Neural cell (in vitro differentiated cells): ENCODE data around the gene GRIA1. TPM values are rescaled to one million over a fixed set of nuclear protein-coding genes. Genes with fewer than 3 reads are reported as not detected.

ENCODE experiments used
- H2AFZ ChIP-seq: fragments of 200-600, 300-800 bp; sonication (generic), shearing (Covaris generic); 2 replicates; pipeline ENCODE4 v1.6.0; 2014; ENCODE audit warnings: low read depth, mild to moderate bottlenecking, antibody characterized with exemption, low read length, moderate library complexity
- H3F3A ChIP-seq: fragments of 200-600 bp; shearing (Covaris generic); 2 replicates; pipeline ENCODE4 v1.6.1; 2016; ENCODE audit warnings: mild to moderate bottlenecking, moderate library complexity, mixed read lengths, antibody characterized with exemption, low read length; ENCODE audit not compliant: insufficient read depth, poor library complexity, severe bottlenecking
- H3K27ac ChIP-seq: fragments of 200-600, 300-800 bp; sonication (generic), shearing (Covaris generic); 2 replicates; pipeline ENCODE4 v1.5.1; 2014; ENCODE audit warnings: mild to moderate bottlenecking, low read length, moderate library complexity
- H3K27me3 ChIP-seq: fragments of 300-800, 200-600 bp; sonication (generic), shearing (Covaris generic); 2 replicates; pipeline ENCODE4 v1.6.0; 2014; ENCODE audit warnings: mild to moderate bottlenecking, low read depth, low read length, moderate library complexity; ENCODE audit not compliant: insufficient read depth
- H3K36me3 ChIP-seq: fragments of 300-800, 200-600 bp; sonication (generic), shearing (Covaris generic); 2 replicates; pipeline ENCODE4 v1.5.1; 2014; ENCODE audit warnings: mild to moderate bottlenecking, antibody characterized with exemption, low read length, moderate library complexity; ENCODE audit not compliant: insufficient read depth
- H3K4me2 ChIP-seq: fragments of 300-800, 200-600 bp; sonication (generic), shearing (Covaris generic); 2 replicates; pipeline ENCODE4 v1.6.0; 2014; ENCODE audit warnings: mild to moderate bottlenecking, low read length
- H3K4me3 ChIP-seq: fragments of 300-800, 200-600 bp; sonication (generic), shearing (Covaris generic); 2 replicates; pipeline ENCODE4 v1.5.1; 2014; ENCODE audit warnings: mild to moderate bottlenecking, low read length, moderate library complexity
- H3K79me2 ChIP-seq: fragments of 200-600 bp; shearing (Covaris generic); replicated peaks from 2 replicates; pipeline ENCODE4 v1.6.0; 2014; ENCODE audit warnings: mild to moderate bottlenecking, low read length, moderate library complexity; ENCODE audit not compliant: insufficient read depth
- H3K9ac ChIP-seq: fragments of 300-800, 200-600 bp; sonication (generic), shearing (Covaris generic); 2 replicates; pipeline ENCODE4 v1.6.1; 2016; ENCODE audit warnings: mild to moderate bottlenecking, low read length, mixed read lengths
- H3K9me2 ChIP-seq: fragments of 200-600 bp; shearing (Covaris generic); 2 replicates; pipeline ENCODE4 v1.6.1; 2016; ENCODE audit warnings: mild to moderate bottlenecking, low read length, mixed read lengths; ENCODE audit not compliant: insufficient read depth
- H3K9me3 ChIP-seq: fragments of 200-600, 300-800 bp; sonication (generic), shearing (Covaris generic); 2 replicates; pipeline ENCODE4 v1.6.1; 2016; ENCODE audit warnings: mild to moderate bottlenecking, mixed run types, low read length, moderate library complexity, mixed read lengths
- H4K20me1 ChIP-seq: fragments of 200-600 bp; shearing (Covaris generic); 2 replicates; pipeline ENCODE4 v1.6.1; 2016; ENCODE audit warnings: mild to moderate bottlenecking, mixed run types; ENCODE audit not compliant: insufficient read depth
- CTCF ChIP-seq: fragments of 450-650 bp; IDR thresholded peaks from 2 replicates; pipeline ENCODE4 v1.5.1; 2014; ENCODE audit warnings: antibody characterized with exemption, mild to moderate bottlenecking, moderate library complexity; ENCODE audit not compliant: poor library complexity, severe bottlenecking
- EP300 ChIP-seq: fragments of 450-650 bp; conservative IDR thresholded peaks from 2 replicates; pipeline ENCODE4 v1.6.1; 2014; ENCODE audit warnings: antibody characterized with exemption, mild to moderate bottlenecking, moderate library complexity; ENCODE audit not compliant: poor library complexity, severe bottlenecking
- EZH2 ChIP-seq: fragments of 200-600, 300-800 bp; shearing (Covaris generic), sonication (generic); IDR thresholded peaks from 2 replicates; pipeline ENCODE4 v1.6.1; 2014; ENCODE audit warnings: antibody characterized with exemption, low read length, borderline replicate concordance, mild to moderate bottlenecking; ENCODE audit not compliant: insufficient read depth, poor library complexity, severe bottlenecking
- MXI1 ChIP-seq: fragments of 450-650 bp; conservative IDR thresholded peaks from 2 replicates; pipeline ENCODE4 v1.6.1; 2014; ENCODE audit warnings: antibody characterized with exemption, mild to moderate bottlenecking; ENCODE audit not compliant: poor library complexity, severe bottlenecking
- POLR2AphosphoS5 ChIP-seq: IDR thresholded peaks from 2 replicates; pipeline ENCODE4 v1.6.1; 2012
- RAD21 ChIP-seq: fragments of 450-650 bp; conservative IDR thresholded peaks from 2 replicates; pipeline ENCODE4 v1.6.1; 2014; ENCODE audit warnings: antibody characterized with exemption, mild to moderate bottlenecking, moderate library complexity
- REST ChIP-seq: IDR thresholded peaks from 2 replicates; pipeline ENCODE4 v1.6.1; 2012; ENCODE audit warnings: borderline replicate concordance
- SMC3 ChIP-seq: fragments of 450-650 bp; conservative IDR thresholded peaks from 2 replicates; pipeline ENCODE4 v1.6.1; 2014; ENCODE audit warnings: antibody characterized with exemption, mild to moderate bottlenecking, moderate library complexity; ENCODE audit not compliant: poor library complexity
- TAF1 ChIP-seq: IDR thresholded peaks from 2 replicates; pipeline ENCODE4 v1.6.1; 2012; ENCODE audit warnings: low read depth
- polyA plus RNA-seq: library from polyadenylated mRNA; depleted of rRNA; stranded (reverse); fragments of >200 nt; gene quantifications from 2 replicates; pipeline ENCODE4 v1.2.3, GENCODE V29; 2014

GRIA1 gene
- polyA plus RNA-seq, 1 donor from 2014 or later: 59.6 TPM

GRCh38 chr5:153792305-153792704 lies 301.8 kb downstream of the GRIA1 start:
- no peak overlapping the region for H3K27ac ChIP-seq
- H4K20me1 ChIP-seq: no peaks in the 10 kb centered on the region
- H3K27me3 ChIP-seq: no peaks in the 10 kb centered on the region
- H2AFZ ChIP-seq: no peak overlapping the region
- H3K4me2 ChIP-seq: no peak overlapping the region
- H3K36me3 ChIP-seq: no peaks in the 10 kb centered on the region
- TF ChIP-seq CTCF (no peak), SMC3 (no peak), REST (no peak), MXI1 (no peak), TAF1 (no peak), RAD21 (no peak), POLR2AphosphoS5 (no peak), EP300 (no peak), EZH2 (no peak)
- H3K9me3 ChIP-seq: no peaks in the 10 kb centered on the region
- no peak overlapping the region for H3K9ac ChIP-seq
- no peak overlapping the region for H3K4me3 ChIP-seq
- H3K9me2 ChIP-seq: no peaks in the 10 kb centered on the region
- H3F3A ChIP-seq: no peaks in the 10 kb centered on the region
- no peaks in the 10 kb centered on the region for H3K79me2 ChIP-seq

- no peak overlapping the region for H3K27ac ChIP-seq
Measured at GRCh38 chr5:153793699-153794098, 303.2 kb downstream of the GRIA1 start.

More at GRCh38 chr5:153793699-153794098, 303.2 kb downstream of the GRIA1 start:
- no peak overlapping the region for H3K9ac ChIP-seq
- H3K4me3 ChIP-seq: no peak overlapping the region
- H4K20me1 ChIP-seq: no peaks in the 10 kb centered on the region
- H3K9me3 ChIP-seq: no peaks in the 10 kb centered on the region
- H2AFZ ChIP-seq: no peak overlapping the region
- no peaks in the 10 kb centered on the region for H3K36me3 ChIP-seq
- TF ChIP-seq EZH2 (no peak), REST (no peak), RAD21 (no peak), CTCF (no peak), TAF1 (no peak), MXI1 (no peak), SMC3 (no peak), POLR2AphosphoS5 (no peak), EP300 (no peak)
- no peaks in the 10 kb centered on the region for H3K79me2 ChIP-seq
- H3K27me3 ChIP-seq: no peaks in the 10 kb centered on the region
- no peaks in the 10 kb centered on the region for H3K9me2 ChIP-seq
- H3F3A ChIP-seq: no peaks in the 10 kb centered on the region
- no peak overlapping the region for H3K4me2 ChIP-seq
